22Rv1 (cell line): Measurements from ENCODE around the gene KCNJ6.

Experiments used
- ZFX ChIP-seq: fragments of 450-650 bp; IDR thresholded peaks from 2 replicates; pipeline ENCODE4 v1.6.1; 2017; ENCODE audit warnings: antibody characterized with exemption, borderline replicate concordance
- TF ChIP-seq, protein P1 (sequence below): fragments of 450-650 bp; IDR thresholded peaks from 2 replicates; pipeline ENCODE4 v1.5.1; 2017; ENCODE audit warnings: mild to moderate bottlenecking

DNA sequence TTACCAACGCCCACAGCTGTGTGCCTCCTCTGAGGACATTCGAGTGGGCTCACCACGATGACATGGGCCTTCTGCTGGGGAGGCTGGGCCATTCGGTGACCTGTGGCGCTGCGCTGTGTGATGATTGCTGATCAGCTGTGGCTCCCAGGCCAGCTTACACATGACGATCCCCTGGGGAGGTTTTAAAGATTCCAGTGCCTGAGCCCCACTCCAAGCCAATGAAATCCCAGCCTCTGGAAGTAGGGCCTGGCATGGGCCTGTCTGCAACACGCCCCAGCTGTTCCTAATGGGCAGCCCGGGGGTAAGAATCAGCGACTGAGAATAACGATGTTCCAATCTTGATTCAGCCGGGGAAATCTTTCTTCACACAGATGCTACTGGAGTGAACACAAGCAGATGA is 153.7 kb downstream of the KCNJ6 start:
- TF ChIP-seq, protein P1, sequence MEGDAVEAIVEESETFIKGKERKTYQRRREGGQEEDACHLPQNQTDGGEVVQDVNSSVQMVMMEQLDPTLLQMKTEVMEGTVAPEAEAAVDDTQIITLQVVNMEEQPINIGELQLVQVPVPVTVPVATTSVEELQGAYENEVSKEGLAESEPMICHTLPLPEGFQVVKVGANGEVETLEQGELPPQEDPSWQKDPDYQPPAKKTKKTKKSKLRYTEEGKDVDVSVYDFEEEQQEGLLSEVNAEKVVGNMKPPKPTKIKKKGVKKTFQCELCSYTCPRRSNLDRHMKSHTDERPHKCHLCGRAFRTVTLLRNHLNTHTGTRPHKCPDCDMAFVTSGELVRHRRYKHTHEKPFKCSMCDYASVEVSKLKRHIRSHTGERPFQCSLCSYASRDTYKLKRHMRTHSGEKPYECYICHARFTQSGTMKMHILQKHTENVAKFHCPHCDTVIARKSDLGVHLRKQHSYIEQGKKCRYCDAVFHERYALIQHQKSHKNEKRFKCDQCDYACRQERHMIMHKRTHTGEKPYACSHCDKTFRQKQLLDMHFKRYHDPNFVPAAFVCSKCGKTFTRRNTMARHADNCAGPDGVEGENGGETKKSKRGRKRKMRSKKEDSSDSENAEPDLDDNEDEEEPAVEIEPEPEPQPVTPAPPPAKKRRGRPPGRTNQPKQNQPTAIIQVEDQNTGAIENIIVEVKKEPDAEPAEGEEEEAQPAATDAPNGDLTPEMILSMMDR = no peak
- TF ChIP-seq ZFX = no peak
